ENCODE results near the gene CLSTN2.

DNA sequence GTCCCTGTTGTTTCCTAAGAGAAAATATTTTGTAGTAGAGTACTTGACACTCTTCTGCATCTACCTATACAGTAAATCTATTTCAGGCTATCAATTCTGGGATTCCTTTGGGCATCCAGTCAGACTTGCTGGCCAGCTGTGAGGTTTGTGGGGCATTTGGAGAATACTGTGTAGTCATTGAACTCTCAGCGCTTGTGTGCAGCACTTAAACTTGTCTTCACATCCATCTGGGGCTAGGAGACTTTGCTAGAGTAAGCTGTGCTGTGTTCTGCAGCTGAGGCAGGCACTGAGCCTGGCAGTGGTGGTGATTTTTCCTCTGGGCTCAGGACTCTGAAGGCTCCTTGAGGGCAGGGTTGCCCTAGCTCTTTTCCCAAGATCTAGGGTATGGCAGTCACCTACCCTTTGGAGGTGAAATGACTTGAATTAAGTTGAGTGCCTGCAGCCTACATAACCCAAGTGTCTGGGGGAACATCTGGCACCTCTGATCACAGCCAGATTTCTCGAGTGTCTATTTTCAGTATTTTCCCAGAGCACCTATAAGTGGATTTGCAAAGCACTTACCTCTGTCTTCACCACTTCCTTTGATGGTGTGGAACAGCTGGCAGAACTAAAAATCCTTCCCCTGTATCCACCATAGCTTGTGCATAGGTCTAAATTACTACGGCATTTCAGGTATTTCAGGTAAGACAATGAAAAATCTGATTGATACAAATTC is 19.3 kb downstream of the CLSTN2 start:
- TF ChIP-seq FOXA1 (IDR thresholded peaks at IDR 0.05) (no peak), SUZ12 (IDR thresholded peaks at IDR 0.05) (no peak), LEF1 (IDR thresholded peaks at IDR 0.05; ENCODE audit: borderline replicate concordance) (no peak), SP1 (IDR thresholded peaks at IDR 0.05) (no peak), FOXM1 (IDR thresholded peaks at IDR 0.05; ENCODE audit: borderline replicate concordance) (no peak), HDGF (IDR thresholded peaks at IDR 0.05; ENCODE audit: borderline replicate concordance) (no peak), CTBP1 (IDR thresholded peaks at IDR 0.05; ENCODE audit: borderline replicate concordance) (no peak), BHLHE40 (IDR thresholded peaks at IDR 0.05; ENCODE audit: borderline replicate concordance) (no peak)

Data from HEK293T (cell line).